HG03025 (cell line): Measurements from ENCODE around the gene IGF1.

ENCODE experiments used
- ATAC-seq: cut with Tn5 transposase; IDR thresholded peaks from one replicate; pipeline ENCODE4 v1.9.1; 2021; ENCODE audit warnings: mild to moderate bottlenecking, moderate library complexity; ENCODE audit not compliant: unreplicated experiment, low FRiP score

Gene IGF1

GRCh38 chr12:102498471-102498870 lies 18.1 kb upstream of the IGF1 start:
- ATAC-seq = no peak

- ATAC-seq = no peak
Observed at GRCh38 chr12:102497743-102498142, 17.4 kb upstream of the IGF1 start.

DNA sequence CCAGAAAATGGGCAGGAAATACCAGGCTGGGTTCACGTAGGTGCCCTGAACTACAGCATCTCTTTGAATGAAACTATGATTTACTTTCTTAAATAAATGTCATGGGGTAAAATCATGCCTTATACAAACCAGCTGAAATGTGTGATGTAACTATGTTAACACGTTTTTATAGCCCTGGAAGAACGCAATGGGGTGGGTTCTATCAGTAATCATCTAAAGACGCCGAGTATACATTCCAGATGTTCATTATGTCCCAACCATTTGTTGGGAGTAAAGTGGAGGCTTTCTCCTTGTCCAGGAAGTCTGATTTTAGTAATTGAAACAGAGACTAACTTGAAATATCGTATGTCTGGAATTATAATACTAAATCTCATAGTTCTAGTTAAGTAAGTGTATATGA lies 16.2 kb upstream of the IGF1 start:
- no peak for ATAC-seq

GRCh38 chr12:102487226-102487625 lies 6.9 kb upstream of the IGF1 start:
- no peak for ATAC-seq

- ATAC-seq = no peak
Observed at GRCh38 chr12:102486153-102486552, 5.8 kb upstream of the IGF1 start.

DNA sequence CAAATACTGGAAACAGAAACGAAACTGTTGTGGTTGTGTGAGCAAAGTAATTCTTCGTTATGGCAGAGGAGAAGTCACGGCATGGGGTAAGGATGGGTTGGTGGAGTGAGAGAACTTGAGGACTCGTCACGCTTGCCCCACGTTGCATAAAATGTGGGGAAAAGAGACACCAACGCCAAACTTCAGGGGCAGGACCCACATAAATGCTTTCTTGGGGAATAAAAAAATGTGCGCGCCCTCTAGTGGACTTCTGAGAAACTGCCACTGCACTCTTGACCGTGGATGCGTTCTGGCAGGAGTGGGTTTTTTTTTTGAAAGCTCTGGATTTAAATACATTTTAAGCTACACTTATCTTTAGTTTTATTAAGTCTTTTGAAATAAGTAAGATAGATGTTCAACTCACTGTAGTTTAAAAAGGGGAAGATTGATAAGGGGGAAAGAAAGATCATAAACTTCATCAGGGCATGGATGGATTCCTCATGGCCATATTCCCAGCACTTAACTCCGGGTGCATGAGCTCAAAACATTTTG lies 4.1 kb upstream of the IGF1 start:
- ATAC-seq = peak; percentile 47

DNA sequence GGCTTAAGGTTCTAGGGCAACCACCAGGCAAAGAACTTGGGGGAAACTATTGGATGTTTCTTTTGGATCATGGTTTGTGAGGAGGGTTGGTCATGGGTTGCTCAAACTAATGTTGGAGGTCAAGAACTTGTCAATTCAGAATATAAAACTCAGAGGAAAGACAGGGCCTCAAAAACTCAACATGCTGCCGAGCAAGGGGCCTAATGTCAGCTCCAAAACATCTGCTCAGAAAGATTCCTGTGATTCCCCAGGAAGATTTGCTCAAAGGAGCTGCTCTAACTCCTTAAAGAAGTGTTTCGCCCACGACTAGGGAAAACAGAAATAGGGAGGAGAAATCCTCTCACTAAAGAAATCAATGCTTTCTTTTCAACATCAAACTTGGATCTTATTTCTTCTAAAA lies 3.7 kb upstream of the IGF1 start:
- ATAC-seq = peak; percentile 24

GRCh38 chr12:102483466-102483865 lies 3.1 kb upstream of the IGF1 start:
- ATAC-seq = peak; percentile 63

GRCh38 chr12:102481705-102482425 lies 1.5 kb upstream of the IGF1 start:
- no peak for ATAC-seq

- no peak for ATAC-seq
Observed at GRCh38 chr12:102479939-102480338, 424 bp downstream of the IGF1 start.

- peak; percentile 9 for ATAC-seq
Observed at GRCh38 chr12:102479099-102479885, 1.1 kb downstream of the IGF1 start.

DNA sequence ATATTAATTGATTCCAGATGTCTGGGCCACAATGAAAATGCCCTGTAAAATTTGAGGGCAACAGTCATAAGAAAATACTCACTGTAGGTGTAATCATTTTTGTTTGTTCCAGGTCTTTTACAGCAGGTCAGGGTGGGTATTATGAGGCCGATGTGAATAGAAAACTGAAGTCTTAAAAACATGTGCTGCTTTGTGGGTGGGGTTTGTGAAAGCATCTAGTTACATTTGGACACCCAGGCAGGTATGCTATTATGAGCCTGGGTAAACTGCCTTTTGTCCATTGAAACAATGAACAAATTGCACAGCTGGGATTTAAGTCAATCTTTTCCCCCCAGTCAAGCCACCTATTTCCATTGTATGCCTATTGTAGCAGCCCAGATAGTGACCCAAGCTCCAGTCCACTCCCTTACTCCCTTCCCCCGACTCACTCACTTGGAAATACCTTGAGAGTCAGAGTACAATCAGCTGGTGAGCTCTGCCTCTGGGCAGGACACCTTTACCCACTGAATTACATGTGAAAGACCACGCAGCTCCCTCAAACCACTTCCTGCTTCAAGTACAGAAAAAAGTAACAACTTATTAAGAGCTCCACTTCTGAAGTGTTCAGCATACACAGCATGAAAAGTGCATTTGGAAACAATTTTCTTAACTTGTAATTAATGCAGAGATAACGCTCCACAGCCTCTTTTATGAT lies 1.8 kb downstream of the IGF1 start:
- ATAC-seq = peak; percentile 65

- no peak for ATAC-seq
Observed at GRCh38 chr12:102475355-102475754, 5.0 kb downstream of the IGF1 start.

DNA sequence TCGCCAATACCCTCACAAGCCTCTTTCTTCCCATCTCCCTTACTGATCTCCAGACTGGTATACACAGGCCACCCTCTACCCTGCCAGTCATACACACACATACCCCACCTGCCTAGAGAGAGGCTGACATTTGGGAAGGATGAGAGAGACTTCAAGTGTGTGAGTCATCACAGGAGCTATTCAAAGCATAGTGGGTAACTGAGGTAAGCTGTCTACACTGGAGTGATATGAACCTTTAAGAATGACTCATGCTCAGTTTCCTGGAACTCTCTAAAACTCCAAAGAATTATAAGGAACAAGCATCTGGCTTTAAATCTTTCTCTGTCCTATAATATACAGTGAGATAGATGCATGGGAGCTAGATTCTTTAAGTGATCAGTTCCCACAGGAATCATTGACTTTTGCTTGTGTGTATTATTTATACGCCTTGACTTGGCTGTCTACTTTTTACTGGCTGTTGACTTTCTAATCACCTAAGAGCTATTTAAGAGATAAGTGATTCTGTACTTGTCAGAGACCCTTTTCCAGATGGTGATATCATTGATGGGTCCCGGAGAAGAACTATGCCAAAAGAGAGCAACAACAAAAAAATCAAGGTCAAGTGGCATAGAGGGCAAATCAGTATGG lies 5.8 kb downstream of the IGF1 start:
- ATAC-seq = no peak

- no peak for ATAC-seq
Observed at GRCh38 chr12:102472496-102472895, 7.9 kb downstream of the IGF1 start.

DNA sequence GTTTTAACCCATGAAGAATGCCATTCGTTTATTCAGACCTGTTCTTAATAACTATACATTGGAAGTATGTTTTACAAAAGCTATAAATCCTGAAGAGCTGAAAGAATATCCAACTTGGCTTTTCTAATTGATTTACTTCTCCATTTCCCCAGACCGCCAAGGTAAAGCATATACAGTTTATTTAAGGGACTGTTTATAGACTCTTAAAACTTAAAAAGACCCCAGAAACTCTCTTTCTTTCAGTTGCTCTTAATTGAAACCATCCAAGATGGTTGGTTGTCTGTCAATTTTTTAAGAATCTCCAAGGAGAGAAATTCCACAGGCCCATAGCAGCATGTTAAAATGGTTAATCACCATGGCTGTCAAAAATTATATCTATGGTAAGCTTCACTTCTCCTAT lies 8.8 kb downstream of the IGF1 start:
- ATAC-seq = no peak

DNA sequence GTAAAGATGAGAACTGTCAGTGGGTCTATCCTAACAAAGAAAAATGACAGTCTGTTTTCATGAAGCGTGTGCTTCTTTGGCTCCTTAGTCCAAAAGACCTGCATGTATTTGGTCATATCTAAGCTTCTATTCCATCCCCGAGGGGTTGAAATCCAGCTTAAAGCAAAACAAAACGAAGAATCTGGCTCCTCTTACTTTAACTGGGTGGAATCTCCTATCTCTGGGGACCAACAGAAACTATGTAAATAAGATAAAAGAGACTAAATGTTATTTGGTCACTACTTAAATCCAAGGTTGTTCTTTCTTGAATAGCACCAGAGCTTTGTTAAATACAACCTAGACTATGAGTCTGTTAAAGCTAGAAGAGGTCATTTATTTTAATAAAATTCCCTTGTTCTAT lies 9.4 kb downstream of the IGF1 start:
- no peak for ATAC-seq

- no peak for ATAC-seq
Observed at GRCh38 chr12:102468261-102468915, 12.0 kb downstream of the IGF1 start.

- ATAC-seq = no peak
Observed at GRCh38 chr12:102465762-102466560, 14.4 kb downstream of the IGF1 start.
